G401 (cell line): Measurements from ENCODE around the gene RAX2. TPM values are rescaled to one million over a fixed set of nuclear protein-coding genes. Genes with fewer than 3 reads are reported as not detected.
A peak's percentile ranks its signal among the peaks of the same experiment; 100 is the strongest.
"Not testable (repeated sequence)": the region's sequence is repeated elsewhere in the genome, so short reads cannot be mapped to it uniquely, and the experiment has no call there.

Source experiments
- DNase-seq: peaks from one replicate; pipeline ENCODE4 v3.0.0-alpha.2; 2015; ENCODE audit warnings: low spot score
- in situ Hi-C: cut with HindIII; loops from 2 replicates; pipeline ENCODE4 v1.10.0; 2016; ENCODE audit warnings: low sequenced_read_pairs, mixed read lengths
- total RNA-seq: library from RNA; depleted of rRNA; stranded (reverse); fragments of >200 nt; shearing (Covaris generic); gene quantifications from 2 replicates; pipeline ENCODE4 v1.2.3, GENCODE V29; 2014; rRNA removed

Gene RAX2
- total RNA-seq, result 0.37 TPM in 1 of 2 replicates, not detected in the other

GRCh38 chr19:3771906-3772455 lies at the start of gene RAX2:
Gene RAX2 (minus strand): TSS chr19:3772228. CDS start chr19:3771742, 486 bp downstream.
- no peak for DNase-seq
- in situ Hi-C loops, result no loop called here

- in situ Hi-C loops, result no loop called here
- no peak for DNase-seq
Observed at GRCh38 chr19:3821156-3821555, 49.1 kb upstream of the RAX2 start.

- in situ Hi-C loops, result no loop called here
- DNase-seq, result no peak
Observed at GRCh38 chr19:3819989-3820388, 48.0 kb upstream of the RAX2 start.

GRCh38 chr19:3818918-3819317 lies 46.9 kb upstream of the RAX2 start:
- DNase-seq, result no peak
- in situ Hi-C loops, result no loop called here

- DNase-seq, result no peak
- in situ Hi-C loops, result no loop called here
Observed at GRCh38 chr19:3818466-3818865, 46.4 kb upstream of the RAX2 start.

- DNase-seq, result no peak
- in situ Hi-C loops, result no loop called here
Observed at GRCh38 chr19:3817761-3818160, 45.7 kb upstream of the RAX2 start.

- DNase-seq, result no peak
- in situ Hi-C loops, result no loop called here
Observed at GRCh38 chr19:3816566-3817218, 44.7 kb upstream of the RAX2 start.

GRCh38 chr19:3816148-3816547 lies 44.1 kb upstream of the RAX2 start:
- in situ Hi-C loops, DNase-seq: not testable (repeated sequence)

GRCh38 chr19:3814648-3815047 lies 42.6 kb upstream of the RAX2 start:
- DNase-seq, result no peak
- in situ Hi-C loops, result no loop called here

GRCh38 chr19:3813473-3814392 lies 41.7 kb upstream of the RAX2 start:
- in situ Hi-C loops, result no loop called here
- DNase-seq, result no peak

GRCh38 chr19:3810708-3811355 lies 38.8 kb upstream of the RAX2 start:
- no peak for DNase-seq
- in situ Hi-C loops, result no loop called here

GRCh38 chr19:3809881-3810707 lies 38.1 kb upstream of the RAX2 start:
- in situ Hi-C loops, result no loop called here
- no peak for DNase-seq

- peak; percentile 49 for DNase-seq
- in situ Hi-C loops, result no loop called here
Observed at GRCh38 chr19:3808420-3809143, 36.6 kb upstream of the RAX2 start.

- in situ Hi-C loops, result no loop called here
Observed at GRCh38 chr19:3807574-3808354, 35.7 kb upstream of the RAX2 start.

GRCh38 chr19:3807131-3807480 lies 35.1 kb upstream of the RAX2 start:
- in situ Hi-C loops, result no loop called here
- DNase-seq, result no peak

More at GRCh38 chr19:3807574-3808354, 35.7 kb upstream of the RAX2 start:
- no peak for DNase-seq

GRCh38 chr19:3805859-3806258 lies 33.8 kb upstream of the RAX2 start:
- in situ Hi-C loops, result no loop called here
- no peak for DNase-seq

- in situ Hi-C loops, result no loop called here
- no peak for DNase-seq
Observed at GRCh38 chr19:3804429-3804828, 32.4 kb upstream of the RAX2 start.

- no peak for DNase-seq
- in situ Hi-C loops, result no loop called here
Observed at GRCh38 chr19:3803986-3804385, 32.0 kb upstream of the RAX2 start.
